CD4-positive, alpha-beta T cell (primary cell): ENCODE data around the gene RHBDL1. TPM values are rescaled to one million over a fixed set of nuclear protein-coding genes. Genes with fewer than 3 reads are reported as not detected.

ENCODE experiments used
- ATAC-seq: fragments of 200-7000 bp; cut with Tn5 transposase; one replicate; pipeline ENCODE4 v1.10.0; 2022; ENCODE audit warnings: mild to moderate bottlenecking; ENCODE audit not compliant: poor library complexity
- CTCF ChIA-PET: fragments of 350-600 bp; sonication (Branson Sonifier 250); formaldehyde crosslinking; loops from one replicate; lab custom pipeline; 2021; ENCODE audit warnings: antibody characterized with exemption, inconsistent platforms; lab: Charles Lee
- POLR2A ChIA-PET: fragments of 350-600 bp; sonication (Branson Sonifier 250); formaldehyde crosslinking; loops from one replicate; lab custom pipeline; 2021; ENCODE audit warnings: antibody characterized with exemption, inconsistent platforms; lab: Charles Lee
- DNase-seq, 14 experiments: peaks; one replicate each; pipeline ENCODE4 v3.0.0-alpha.2; 2013 to 2020; ENCODE audit warnings: mixed read lengths in 2 of 14
- H3K27ac ChIP-seq, 2 donors: one replicate each; pipeline versions ENCODE4 v1.5.1 to v1.7.0; 2013; ENCODE audit warnings: low read length in 2 of 2, low read depth in 1 of 2, mild to moderate bottlenecking in 1 of 2
- H3K27me3 ChIP-seq, 2 experiments: 1 replicate in 1 of 2; 2 replicates in 1 of 2; pipeline versions ENCODE4 v1.6.1 to v1.7.0; 2013; ENCODE audit warnings: low read length in 2 of 2, control low read depth in 1 of 2, mild to moderate bottlenecking in 1 of 2, moderate library complexity in 1 of 2; ENCODE audit not compliant: insufficient read depth in 2 of 2, control insufficient read depth in 1 of 2
- H3K36me3 ChIP-seq: one replicate; pipeline ENCODE4 v1.6.1; 2013; ENCODE audit warnings: low read length, control low read depth; ENCODE audit not compliant: insufficient read depth
- H3K4me1 ChIP-seq: one replicate; pipeline ENCODE4 v1.6.1; 2013; ENCODE audit warnings: low read length, control low read depth; ENCODE audit not compliant: insufficient read depth
- H3K4me3 ChIP-seq: one replicate; pipeline ENCODE4 v1.5.1; 2013; ENCODE audit warnings: mild to moderate bottlenecking, low read length, moderate library complexity
- H3K9me3 ChIP-seq, 2 experiments: 1 replicate in 1 of 2; 2 replicates in 1 of 2; pipeline versions ENCODE4 v1.6.1 to v1.7.0; 2013; ENCODE audit warnings: low read length in 2 of 2, mild to moderate bottlenecking in 2 of 2, control low read depth in 1 of 2, moderate library complexity in 1 of 2; ENCODE audit not compliant: control insufficient read depth in 1 of 2, insufficient read depth in 1 of 2
- H3K27ac Mint-ChIP-seq: one replicate; pipeline ENCODE4 v1.8.0; 2020; ENCODE audit warnings: mixed read lengths
- H3K27me3 Mint-ChIP-seq: one replicate; pipeline ENCODE4 v1.8.0; 2021; ENCODE audit warnings: mixed read lengths
- H3K36me3 Mint-ChIP-seq: one replicate; pipeline ENCODE4 v1.8.0; 2021; ENCODE audit warnings: low read depth, mixed read lengths
- H3K4me1 Mint-ChIP-seq: one replicate; pipeline ENCODE4 v1.8.0; 2021; ENCODE audit warnings: low read depth, mixed read lengths
- H3K4me3 Mint-ChIP-seq: one replicate; pipeline ENCODE4 v1.8.0; 2020; ENCODE audit warnings: mild to moderate bottlenecking, mixed read lengths
- H3K9me3 Mint-ChIP-seq: one replicate; pipeline ENCODE4 v1.8.0; 2020; ENCODE audit warnings: mixed read lengths
- intact Hi-C, 2 experiments: fragments of 100-400 bp; cut with DNase I in 1 of 2; cut with micrococcal nuclease in 1 of 2; formaldehyde crosslinking; loops; one replicate each; pipeline versions ENCODE4 v1.15.1 to v1.9.0; 2023 to 2025; cut with DNase I, micrococcal nuclease
- total RNA-seq, 174 experiments: library from RNA in 2 of 174; stranded (reverse) in 2 of 174; gene quantifications; one replicate each; pipeline ENCODE4 v1.2.3 and lab custom pipeline; 2021 to 2026
- TF ChIP-seq, protein P1 (sequence below): fragments of 200-600 bp; IDR thresholded peaks from one replicate; pipeline ENCODE4 v1.8.0; 2022; ENCODE audit warnings: antibody characterized with exemption, mild to moderate bottlenecking

RHBDL1 gene
- total RNA-seq, 2 experiments from 2014 or later: 6.6 to 6.9 TPM

DNA sequence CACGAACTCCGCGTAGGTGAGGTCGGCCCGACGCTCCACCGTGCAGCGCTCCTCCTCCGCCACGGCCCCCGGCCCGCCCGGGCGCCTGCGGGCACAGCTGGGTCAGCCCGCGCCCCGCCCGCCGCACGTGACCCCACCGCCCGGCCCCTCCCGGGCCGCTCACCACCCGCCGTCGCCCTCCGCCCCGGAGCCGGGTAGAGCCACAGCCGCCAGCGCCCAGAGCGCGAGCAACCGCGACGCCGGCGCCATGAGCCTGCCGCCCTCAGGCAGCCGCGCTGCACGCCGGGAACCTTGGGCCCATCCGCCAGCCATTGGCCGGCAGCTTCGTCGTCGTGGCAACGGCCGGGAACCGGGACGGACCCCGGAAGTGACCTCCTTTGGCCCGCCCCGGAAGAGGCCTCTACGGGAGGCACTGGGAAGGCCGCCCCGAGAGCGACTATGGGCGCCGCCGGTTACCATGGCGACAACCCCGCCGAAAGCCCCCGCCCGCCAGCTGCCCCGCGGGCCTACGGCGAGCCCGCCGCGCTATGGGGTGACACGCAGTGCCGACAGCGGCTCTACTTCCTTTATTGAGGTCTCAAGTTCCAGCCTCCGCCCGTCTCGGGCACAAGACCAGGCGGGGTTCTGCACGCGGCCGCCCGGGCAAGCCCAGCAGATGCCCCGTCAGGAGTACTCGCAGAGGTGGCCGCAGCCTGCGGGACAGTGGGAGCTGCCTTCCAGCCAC lies 8.8 kb downstream of the RHBDL1 start, which contains the start of gene JMJD8:
TSS of gene JMJD8 (minus strand) at position 264 of the 724 bp plus-strand sequence. CDS start at position 249, 15 bp downstream.
- H3K27ac ChIP-seq: peak within 1 kb of the TSS; percentile 62 to 70
- H3K36me3 ChIP-seq: peaks cover 29% of the 10 kb centered on the region
- H3K4me3 ChIP-seq: peak within 1 kb of the TSS; percentile 63
- POLR2A ChIA-PET: interaction anchor here (0.9 to 1.9 kb wide), 6 partner anchors 9 to 295 kb away, joined by 3 to 12 read pairs (median 5); partner anchors contain the start of genes RHBDL1 and RHOT2
- no peaks in the 10 kb centered on the region for H3K9me3 ChIP-seq
- DNase-seq (peak; percentile 90 to 99 (median 96)), ATAC-seq (peak; percentile 59)
- H3K4me1 ChIP-seq: peaks cover 69% of the 10 kb centered on the region
- Mint-ChIP-seq H3K27me3 (no peaks in the 10 kb centered on the region), H3K9me3 (no peaks in the 10 kb centered on the region), H3K4me1 (peaks cover 9% of the 10 kb centered on the region), H3K27ac (peak within 1 kb of the TSS; percentile 42), H3K36me3 (peaks cover 19% of the 10 kb centered on the region), H3K4me3 (peak within 1 kb of the TSS; percentile 83)
- TF ChIP-seq, protein P1, sequence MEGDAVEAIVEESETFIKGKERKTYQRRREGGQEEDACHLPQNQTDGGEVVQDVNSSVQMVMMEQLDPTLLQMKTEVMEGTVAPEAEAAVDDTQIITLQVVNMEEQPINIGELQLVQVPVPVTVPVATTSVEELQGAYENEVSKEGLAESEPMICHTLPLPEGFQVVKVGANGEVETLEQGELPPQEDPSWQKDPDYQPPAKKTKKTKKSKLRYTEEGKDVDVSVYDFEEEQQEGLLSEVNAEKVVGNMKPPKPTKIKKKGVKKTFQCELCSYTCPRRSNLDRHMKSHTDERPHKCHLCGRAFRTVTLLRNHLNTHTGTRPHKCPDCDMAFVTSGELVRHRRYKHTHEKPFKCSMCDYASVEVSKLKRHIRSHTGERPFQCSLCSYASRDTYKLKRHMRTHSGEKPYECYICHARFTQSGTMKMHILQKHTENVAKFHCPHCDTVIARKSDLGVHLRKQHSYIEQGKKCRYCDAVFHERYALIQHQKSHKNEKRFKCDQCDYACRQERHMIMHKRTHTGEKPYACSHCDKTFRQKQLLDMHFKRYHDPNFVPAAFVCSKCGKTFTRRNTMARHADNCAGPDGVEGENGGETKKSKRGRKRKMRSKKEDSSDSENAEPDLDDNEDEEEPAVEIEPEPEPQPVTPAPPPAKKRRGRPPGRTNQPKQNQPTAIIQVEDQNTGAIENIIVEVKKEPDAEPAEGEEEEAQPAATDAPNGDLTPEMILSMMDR: no peak
- CTCF ChIA-PET: no interaction called here
- intact Hi-C loops: loop anchor here in 1 of 2 experiments (1.0 kb wide), 1 partner anchor 48 kb away; the partner anchor contains the start of gene METTL26
- no peaks in the 10 kb centered on the region for H3K27me3 ChIP-seq

DNA sequence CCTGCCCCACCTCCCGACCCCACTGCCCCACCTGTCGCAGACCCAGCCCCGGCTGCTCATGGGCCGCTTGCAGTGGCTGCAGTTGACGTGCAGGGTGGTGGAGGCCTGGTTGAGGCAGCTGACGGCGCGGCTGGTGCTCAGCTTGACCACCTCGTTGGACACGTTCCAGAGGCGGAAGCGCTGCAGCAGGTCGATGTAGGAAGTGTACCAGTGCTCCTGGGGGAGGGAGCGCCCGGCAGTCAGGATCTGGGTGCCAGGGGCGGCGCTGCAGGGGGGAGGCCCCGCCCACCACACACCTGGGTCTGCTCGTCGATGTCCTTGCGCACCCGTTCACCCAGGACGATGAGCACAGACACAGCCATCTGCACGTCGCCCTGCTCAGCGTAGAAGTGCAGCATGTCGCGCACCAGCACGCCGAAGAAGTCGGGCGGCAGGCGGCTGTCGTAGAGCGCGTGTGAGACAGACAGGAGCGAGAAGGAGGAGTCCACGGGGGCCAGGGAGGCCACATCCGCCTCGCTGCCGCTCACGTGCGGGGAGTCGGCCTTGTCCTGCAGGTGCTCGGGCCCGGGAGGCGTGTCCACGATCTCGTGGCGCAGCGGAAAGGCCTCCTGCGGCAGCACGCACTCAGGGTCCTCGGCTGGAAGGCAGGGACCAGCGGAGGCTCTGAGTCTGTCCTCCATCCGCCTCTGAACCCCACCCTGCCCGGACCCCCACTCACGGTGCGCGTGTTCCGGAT lies 9.7 kb downstream of the RHBDL1 start:
- no peak overlapping the region for H3K4me3 Mint-ChIP-seq
- peaks cover 70% of the 10 kb centered on the region for H3K4me1 ChIP-seq

DNA sequence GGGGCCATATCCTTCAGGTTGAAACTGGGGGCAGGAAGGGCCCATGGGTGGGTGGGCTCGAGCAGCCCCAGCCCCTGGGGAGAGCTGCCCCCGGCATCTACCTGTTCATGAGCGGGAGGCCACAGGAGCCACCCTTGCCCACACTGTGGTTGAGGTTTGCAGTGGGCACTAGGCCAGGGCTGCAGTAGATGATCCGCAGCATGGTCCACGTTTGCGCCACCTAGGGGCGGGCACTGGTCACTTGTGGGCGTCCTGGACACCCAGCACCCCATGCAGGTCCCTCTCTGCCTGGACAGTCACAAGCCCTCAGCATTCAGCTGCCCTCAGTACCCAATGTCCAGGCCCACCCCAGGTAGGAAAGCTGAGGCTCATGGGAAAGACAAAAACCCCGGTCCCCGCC lies 10.5 kb downstream of the RHBDL1 start:
- POLR2A ChIA-PET: interaction anchor here (1.5 kb wide), 1 partner anchor 10 kb away, joined by 5 read pairs; no protein-coding TSS in a partner anchor
- Mint-ChIP-seq H3K4me3 (peak overlapping the region; percentile 38), H3K27ac (no peak overlapping the region), H3K4me1 (peaks cover 16% of the 10 kb centered on the region), H3K27me3 (no peaks in the 10 kb centered on the region), H3K9me3 (no peaks in the 10 kb centered on the region), H3K36me3 (peaks cover 23% of the 10 kb centered on the region)
- no peak overlapping the region for H3K4me3 ChIP-seq
- ATAC-seq (no peak), DNase-seq (peak in 1 of 14 experiments; percentile 52)
- H3K36me3 ChIP-seq: peaks cover 29% of the 10 kb centered on the region
- H3K27me3 ChIP-seq: no peaks in the 10 kb centered on the region
- peaks cover 73% of the 10 kb centered on the region for H3K4me1 ChIP-seq
- peaks cover 0 to 6% of the 10 kb centered on the region in 2 experiments for H3K9me3 ChIP-seq
- intact Hi-C loops: no loop called here
- H3K27ac ChIP-seq: no peak overlapping the region
- CTCF ChIA-PET: interaction anchor here (1.8 kb wide), 1 partner anchor 18 kb away, joined by 5 read pairs; the partner anchor contains the start of gene RHOT2
- TF ChIP-seq, protein P1: no peak

More for the DNA sequence above, 9.7 kb downstream of the RHBDL1 start:
- peak in 1 of 14 experiments; percentile 60 for DNase-seq
- Histone ChIP-seq H3K4me3 (no peak overlapping the region), H3K27me3 (no peaks in the 10 kb centered on the region), H3K36me3 (peaks cover 29% of the 10 kb centered on the region), H3K9me3 (no peaks in the 10 kb centered on the region), H3K27ac (no peak overlapping the region)
- Mint-ChIP-seq H3K27ac (no peak overlapping the region), H3K27me3 (no peaks in the 10 kb centered on the region), H3K4me1 (peaks cover 13% of the 10 kb centered on the region), H3K9me3 (no peaks in the 10 kb centered on the region), H3K36me3 (peaks cover 21% of the 10 kb centered on the region)
- ChIA-PET CTCF (no interaction called here), POLR2A (interaction anchor here (1.8 to 1.9 kb wide), 2 partner anchors 10 to 17 kb away, joined by 7 to 12 read pairs; partner anchors contain the start of gene RHOT2)
- ATAC-seq: no peak
- intact Hi-C loops: loop anchor here in 1 of 2 experiments (1.0 kb wide), 1 partner anchor 49 kb away; the partner anchor contains the start of gene METTL26
- TF ChIP-seq, protein P1: no peak
